Measurements from ENCODE around the gene NFIA.

The NFIA gene

DNA sequence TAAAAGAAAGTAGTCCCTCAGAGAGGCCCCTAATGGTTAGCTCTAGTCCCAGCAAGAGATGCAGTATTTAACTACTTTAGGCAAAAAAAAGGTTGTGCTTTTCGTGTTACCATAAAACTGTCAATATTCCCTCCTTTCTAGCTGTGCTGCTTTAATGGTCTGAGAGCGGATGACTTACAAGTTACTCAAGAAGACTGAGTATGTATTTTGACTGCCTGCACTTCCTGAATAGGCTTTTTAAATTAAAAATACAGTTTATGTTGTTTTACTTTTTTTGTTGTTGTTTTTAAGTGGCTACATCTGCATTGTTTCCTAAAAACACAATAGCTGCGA, 152.2 kb downstream of the NFIA start:
- H3K27me3 Mint-ChIP-seq, result peaks cover 4% of the 10 kb centered on the region
- no peak overlapping the region for H3K4me3 Mint-ChIP-seq
- H3K27ac Mint-ChIP-seq, result no peak overlapping the region
- no peak for DNase-seq
- no peaks in the 10 kb centered on the region for H3K4me1 Mint-ChIP-seq (ENCODE audit: low read depth)
- no peaks in the 10 kb centered on the region for H3K36me3 Mint-ChIP-seq (ENCODE audit: low read depth)
- H3K9me3 Mint-ChIP-seq, result no peaks in the 10 kb centered on the region

DNA sequence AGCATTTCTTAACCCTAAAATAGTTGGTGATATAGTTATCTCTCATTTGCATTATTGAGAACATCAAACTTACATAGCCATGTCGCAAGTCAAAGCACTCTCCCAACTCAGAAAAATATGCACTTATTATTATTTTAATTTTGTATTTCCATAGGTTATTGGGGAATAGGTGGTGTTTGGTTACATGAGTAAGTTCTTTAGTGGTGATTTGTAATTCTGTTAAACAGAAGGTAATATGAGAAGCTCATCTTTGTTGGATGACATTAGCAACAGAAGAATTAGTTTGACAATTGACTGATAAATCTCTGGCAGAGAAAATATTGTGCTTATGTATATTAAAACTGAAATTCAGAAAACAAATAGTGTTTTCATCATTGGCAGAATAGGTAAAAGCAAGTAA, 154.8 kb downstream of the NFIA start:
- Mint-ChIP-seq H3K9me3 (no peaks in the 10 kb centered on the region), H3K4me1 (ENCODE audit: low read depth) (peaks cover 3% of the 10 kb centered on the region), H3K4me3 (no peak overlapping the region), H3K27ac (no peak overlapping the region), H3K36me3 (ENCODE audit: low read depth) (no peaks in the 10 kb centered on the region), H3K27me3 (peaks cover 4% of the 10 kb centered on the region)
- DNase-seq, result no peak

DNA sequence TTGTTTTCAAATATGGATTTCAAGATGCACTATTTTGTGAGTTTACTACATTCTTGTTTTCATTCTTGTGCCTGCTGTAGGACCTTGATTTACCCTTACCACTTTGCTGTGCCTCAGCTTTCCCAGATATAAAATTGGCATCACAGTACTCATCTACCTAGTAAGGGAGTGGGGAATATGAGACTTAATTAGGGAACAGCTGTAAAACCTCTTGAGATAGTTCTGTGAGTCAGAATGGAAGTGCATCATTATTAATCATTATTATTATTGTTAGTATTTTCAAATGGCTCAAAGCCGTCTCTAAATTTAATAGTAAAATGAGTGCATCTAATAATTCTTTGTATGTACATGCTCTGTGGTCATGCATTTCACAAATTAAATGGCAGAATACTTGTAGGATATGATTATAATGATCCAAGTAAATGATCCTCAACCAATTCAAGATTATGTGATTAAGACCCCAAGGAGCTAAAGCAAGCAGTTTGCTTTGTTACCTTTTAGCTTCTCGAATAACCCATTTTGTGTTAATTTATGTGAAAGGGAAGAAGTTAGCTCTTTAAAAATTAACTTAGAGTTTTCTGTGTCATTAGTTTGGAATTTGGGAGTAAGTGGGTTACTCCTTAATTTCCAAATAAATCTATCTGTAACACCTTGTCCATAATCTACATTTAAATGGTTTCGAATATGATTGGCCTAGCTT, 155.4 kb downstream of the NFIA start:
- DNase-seq, result no peak
- Mint-ChIP-seq H3K4me3 (no peak overlapping the region), H3K27me3 (peaks cover 4% of the 10 kb centered on the region), H3K27ac (no peak overlapping the region), H3K4me1 (ENCODE audit: low read depth) (peaks cover 3% of the 10 kb centered on the region), H3K9me3 (no peaks in the 10 kb centered on the region), H3K36me3 (ENCODE audit: low read depth) (no peaks in the 10 kb centered on the region)

DNA sequence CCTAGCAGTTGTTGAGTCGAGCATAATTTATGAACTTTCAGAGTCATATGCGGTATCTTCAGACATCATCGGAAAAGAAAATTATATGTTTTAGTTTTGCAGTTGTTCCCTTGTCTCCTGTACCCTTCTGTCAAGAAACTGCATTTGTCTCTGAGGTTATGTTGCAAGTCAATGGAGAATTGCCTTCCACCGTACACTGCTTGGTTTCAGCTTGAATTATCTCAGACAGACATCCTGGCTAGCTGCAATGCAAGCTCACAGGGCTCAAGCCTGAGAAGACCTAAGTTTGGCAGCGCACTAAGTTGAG, 156.0 kb downstream of the NFIA start:
- H3K4me1 Mint-ChIP-seq (ENCODE audit: low read depth), result peaks cover 3% of the 10 kb centered on the region
- no peak for DNase-seq
- H3K27me3 Mint-ChIP-seq, result peaks cover 4% of the 10 kb centered on the region
- H3K9me3 Mint-ChIP-seq, result no peaks in the 10 kb centered on the region
- no peaks in the 10 kb centered on the region for H3K36me3 Mint-ChIP-seq (ENCODE audit: low read depth)
- H3K4me3 Mint-ChIP-seq, result no peak overlapping the region
- H3K27ac Mint-ChIP-seq, result no peak overlapping the region

DNA sequence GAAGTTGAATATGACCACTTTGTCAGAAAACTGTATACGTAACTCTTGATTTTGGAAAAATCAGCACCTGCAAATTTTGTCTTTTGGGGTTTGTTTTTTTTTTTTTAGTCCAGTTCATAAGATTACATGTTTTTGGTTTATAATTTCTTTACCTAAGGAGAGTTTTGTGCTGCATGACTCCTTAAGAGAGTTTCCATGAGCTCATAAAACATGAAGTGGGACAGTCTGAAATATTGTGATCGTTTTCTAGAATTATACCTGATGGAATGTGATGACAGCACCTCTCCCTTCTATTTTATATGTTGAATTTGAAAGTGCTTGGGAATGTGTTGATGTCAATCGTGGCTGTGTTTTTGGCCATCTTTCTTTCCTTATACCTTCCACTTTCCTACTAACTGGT, 158.5 kb downstream of the NFIA start:
- Mint-ChIP-seq H3K4me1 (ENCODE audit: low read depth) (peaks cover 7% of the 10 kb centered on the region), H3K27me3 (no peaks in the 10 kb centered on the region), H3K9me3 (no peaks in the 10 kb centered on the region), H3K4me3 (no peak overlapping the region), H3K36me3 (ENCODE audit: low read depth) (no peaks in the 10 kb centered on the region), H3K27ac (no peak overlapping the region)
- DNase-seq, result no peak

DNA sequence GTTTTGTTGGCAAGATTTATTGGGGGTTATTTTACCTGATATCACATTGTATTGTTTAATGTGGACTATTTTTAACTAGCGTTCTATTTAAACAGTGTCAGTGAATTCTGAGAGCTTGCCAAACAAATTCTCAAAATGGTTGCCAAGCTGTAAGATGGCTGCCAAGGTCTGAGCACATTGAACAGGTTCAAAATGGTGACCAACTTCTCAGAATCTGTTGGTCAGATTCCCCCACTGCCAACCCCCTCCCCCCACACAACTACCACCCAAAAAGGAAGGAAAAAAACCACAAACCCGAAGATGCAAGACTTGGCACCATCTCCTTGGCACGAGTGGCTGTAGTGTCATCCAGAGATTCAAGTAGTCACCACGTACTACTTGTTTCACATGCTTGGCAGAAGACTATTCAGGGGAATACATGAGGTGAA, 159.1 kb downstream of the NFIA start:
- Mint-ChIP-seq H3K9me3 (no peaks in the 10 kb centered on the region), H3K27me3 (no peaks in the 10 kb centered on the region), H3K4me3 (no peak overlapping the region), H3K4me1 (ENCODE audit: low read depth) (peaks cover 7% of the 10 kb centered on the region), H3K27ac (no peak overlapping the region), H3K36me3 (ENCODE audit: low read depth) (no peaks in the 10 kb centered on the region)
- no peak for DNase-seq

DNA sequence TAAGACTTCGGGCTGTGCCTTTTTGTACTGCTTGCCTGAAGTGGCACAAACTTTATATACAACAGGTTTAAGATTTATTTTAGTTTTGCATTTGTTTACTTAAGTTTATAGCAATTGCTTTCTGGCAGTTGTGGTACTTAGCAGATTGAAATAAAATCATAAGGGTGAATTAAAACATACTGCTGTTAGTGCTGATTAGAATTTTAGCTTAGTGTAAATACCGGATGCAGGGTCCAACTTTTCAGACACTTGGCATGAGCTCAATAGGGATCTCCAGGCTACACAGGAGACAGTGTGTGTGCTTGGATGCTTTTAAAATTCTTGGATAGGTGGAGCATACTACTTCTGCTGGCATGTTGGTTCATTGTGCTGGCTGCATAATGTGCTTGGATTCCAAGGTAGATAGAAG, 159.6 kb downstream of the NFIA start:
- Mint-ChIP-seq H3K4me1 (ENCODE audit: low read depth) (peaks cover 7% of the 10 kb centered on the region), H3K9me3 (no peaks in the 10 kb centered on the region), H3K27ac (no peak overlapping the region), H3K36me3 (ENCODE audit: low read depth) (no peaks in the 10 kb centered on the region), H3K27me3 (no peaks in the 10 kb centered on the region), H3K4me3 (no peak overlapping the region)
- no peak for DNase-seq

DNA sequence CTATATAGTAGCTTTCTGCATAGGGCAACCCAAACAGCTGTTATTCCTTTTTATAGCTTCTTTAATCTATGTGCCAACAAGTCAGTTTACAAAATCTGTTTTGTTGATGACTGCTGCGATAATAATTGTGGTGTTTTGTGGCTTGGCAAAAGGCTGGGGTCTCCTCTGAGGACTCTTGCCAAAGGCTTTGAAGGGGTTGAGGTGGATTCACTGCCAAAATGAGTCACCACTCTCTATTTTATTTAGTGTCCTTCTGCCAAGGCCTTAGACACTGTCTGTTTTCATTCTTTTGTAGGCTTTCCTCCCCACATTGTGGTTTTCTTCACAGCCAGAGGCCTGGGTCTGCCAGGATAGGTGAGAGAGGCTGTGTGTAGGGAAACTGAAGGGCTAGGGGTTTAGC, 161.8 kb downstream of the NFIA start:
- Mint-ChIP-seq H3K36me3 (ENCODE audit: low read depth) (no peaks in the 10 kb centered on the region), H3K27me3 (no peaks in the 10 kb centered on the region), H3K4me1 (ENCODE audit: low read depth) (peaks cover 7% of the 10 kb centered on the region), H3K27ac (no peak overlapping the region), H3K4me3 (no peak overlapping the region), H3K9me3 (no peaks in the 10 kb centered on the region)
- no peak for DNase-seq

DNA sequence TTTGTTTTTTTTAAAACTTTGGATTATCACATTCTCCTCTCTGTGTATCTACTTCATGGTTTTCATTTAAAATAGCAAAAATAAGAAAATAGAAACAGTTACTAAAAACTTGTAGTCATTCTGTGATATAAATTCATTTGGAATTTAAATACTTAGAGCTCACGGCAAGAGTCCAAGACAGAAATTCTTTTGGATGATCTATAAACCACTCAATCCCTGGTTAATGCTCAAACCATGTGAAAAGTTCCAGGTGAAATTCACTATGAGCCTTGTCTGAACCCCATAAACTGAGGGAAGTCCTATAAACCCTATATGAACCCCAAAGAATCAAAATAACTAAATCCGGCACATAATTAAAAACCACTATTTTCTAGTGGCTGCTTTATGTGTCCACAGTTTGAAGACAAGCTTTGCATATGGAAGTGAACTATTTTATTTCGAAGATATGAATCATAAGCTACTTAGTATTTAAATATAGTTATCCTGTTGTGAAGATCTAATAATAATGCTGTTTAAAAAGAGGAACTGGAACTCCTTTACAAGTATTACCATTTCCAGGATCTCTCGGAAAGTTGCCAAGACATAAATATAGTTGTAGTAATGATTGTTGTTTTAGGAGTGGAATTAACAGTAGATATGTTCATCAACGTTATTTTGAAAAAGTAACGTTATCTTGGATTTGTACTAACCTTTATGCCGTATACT, 163.5 kb downstream of the NFIA start:
- no peak overlapping the region for H3K4me3 Mint-ChIP-seq
- peaks cover 7% of the 10 kb centered on the region for H3K4me1 Mint-ChIP-seq (ENCODE audit: low read depth)
- H3K36me3 Mint-ChIP-seq (ENCODE audit: low read depth), result no peaks in the 10 kb centered on the region
- H3K27ac Mint-ChIP-seq, result no peak overlapping the region
- H3K9me3 Mint-ChIP-seq, result no peaks in the 10 kb centered on the region
- no peaks in the 10 kb centered on the region for H3K27me3 Mint-ChIP-seq
- DNase-seq, result no peak

DNA sequence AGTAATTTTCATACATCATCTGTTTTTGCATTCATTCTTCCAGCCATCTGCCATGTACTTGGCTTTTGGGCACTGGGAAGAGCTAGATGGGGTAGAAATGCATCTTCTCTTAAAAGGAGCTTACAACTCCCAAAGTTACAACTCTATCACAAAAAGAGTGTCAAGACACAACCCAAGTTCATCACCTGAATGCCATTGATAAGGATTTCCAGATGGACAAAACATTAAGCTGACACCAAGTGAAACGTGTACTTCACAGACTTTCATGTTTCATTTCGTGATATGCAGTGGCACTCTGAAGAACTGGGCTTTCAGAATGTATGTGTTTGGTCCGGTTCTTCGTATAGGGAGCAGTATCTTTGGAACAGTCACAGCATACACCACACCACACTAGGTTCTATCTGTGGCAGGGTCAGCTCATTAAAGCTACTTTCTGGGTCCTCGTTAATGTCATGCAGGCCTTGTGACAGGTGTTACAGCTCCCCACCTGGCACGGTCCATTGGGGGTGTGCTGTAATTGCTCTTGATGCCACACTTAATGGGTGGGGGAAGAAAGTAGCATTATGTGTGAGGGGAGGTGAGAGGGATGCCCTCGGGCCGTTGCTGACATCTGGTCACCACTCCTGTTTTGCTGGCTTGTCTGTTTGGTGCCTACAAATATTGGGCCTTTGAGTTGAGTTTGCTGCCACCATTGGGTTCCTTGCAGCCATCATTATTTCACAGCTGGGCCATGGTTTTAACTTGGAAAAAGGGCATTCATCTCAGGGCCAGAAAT, 164.9 kb downstream of the NFIA start:
- H3K36me3 Mint-ChIP-seq (ENCODE audit: low read depth), result no peaks in the 10 kb centered on the region
- no peak overlapping the region for H3K27ac Mint-ChIP-seq
- H3K9me3 Mint-ChIP-seq, result no peaks in the 10 kb centered on the region
- no peak for DNase-seq
- peaks cover 4% of the 10 kb centered on the region for H3K4me1 Mint-ChIP-seq (ENCODE audit: low read depth)
- H3K4me3 Mint-ChIP-seq, result no peak overlapping the region
- H3K27me3 Mint-ChIP-seq, result no peaks in the 10 kb centered on the region

DNA sequence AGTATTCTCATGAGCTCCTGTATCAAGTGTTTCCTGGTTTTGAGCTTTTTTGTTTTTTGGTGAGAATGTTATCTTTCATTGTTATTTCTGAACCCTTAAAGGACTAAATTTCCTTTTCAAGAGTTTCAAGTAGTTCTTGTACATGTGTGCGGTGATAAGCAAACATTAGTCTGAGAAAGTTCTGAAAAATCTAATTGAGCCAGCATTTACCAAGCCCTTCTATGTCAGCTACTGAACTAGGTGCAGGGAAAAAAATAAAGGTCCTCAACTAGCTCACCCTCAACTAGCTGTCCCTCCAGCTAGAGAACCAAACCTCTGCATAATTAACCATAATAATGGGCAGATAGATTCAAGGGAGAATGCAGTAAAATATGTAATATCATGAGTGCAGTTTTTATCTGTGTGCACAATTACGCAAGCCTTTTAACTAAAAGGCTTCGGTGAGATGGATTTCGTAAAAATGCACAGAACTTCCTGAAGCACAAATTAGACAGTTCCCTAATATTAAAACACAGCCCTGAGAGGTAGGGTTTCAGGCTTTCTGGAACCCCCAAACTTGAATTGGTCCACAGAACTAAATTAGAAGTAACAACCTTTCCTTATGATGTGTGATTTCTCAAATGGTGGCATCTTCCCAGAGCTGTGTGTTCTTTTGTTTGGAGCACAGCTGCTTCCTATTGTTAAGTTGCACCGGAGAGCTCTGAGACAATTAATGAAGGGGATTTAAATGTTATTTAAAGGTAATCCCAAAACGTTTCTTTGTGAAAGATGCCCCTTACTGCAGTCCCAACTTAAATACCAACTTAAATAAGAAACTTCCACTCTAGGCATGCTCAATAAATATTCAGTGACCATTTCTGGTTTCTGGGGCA, 165.8 kb downstream of the NFIA start:
- no peak for DNase-seq
- Mint-ChIP-seq H3K27ac (no peak overlapping the region), H3K9me3 (no peaks in the 10 kb centered on the region), H3K27me3 (no peaks in the 10 kb centered on the region), H3K4me1 (ENCODE audit: low read depth) (peaks cover 4% of the 10 kb centered on the region), H3K4me3 (no peak overlapping the region), H3K36me3 (ENCODE audit: low read depth) (no peaks in the 10 kb centered on the region)

DNA sequence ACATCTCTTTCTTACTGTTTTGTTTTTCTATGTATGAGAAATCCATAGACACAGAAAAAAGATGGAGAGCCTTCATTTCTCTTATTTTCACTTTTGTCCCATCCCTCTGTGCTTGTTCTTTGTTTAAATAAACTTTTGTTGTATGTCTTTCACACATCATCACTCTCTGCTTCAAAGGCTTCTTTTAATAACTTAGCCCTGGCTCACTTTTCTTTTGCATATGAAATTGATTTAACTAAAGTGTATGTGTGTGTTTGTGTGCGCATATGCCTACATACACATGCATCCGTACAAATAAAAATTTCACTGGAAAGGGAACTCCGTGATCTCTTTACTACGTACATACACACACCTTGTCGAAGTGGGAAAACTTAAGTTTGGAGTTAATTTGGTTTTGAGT, 168.6 kb downstream of the NFIA start:
- H3K27ac Mint-ChIP-seq, result no peak overlapping the region
- no peaks in the 10 kb centered on the region for H3K36me3 Mint-ChIP-seq (ENCODE audit: low read depth)
- H3K4me1 Mint-ChIP-seq (ENCODE audit: low read depth), result peaks cover 24% of the 10 kb centered on the region
- peaks cover 12% of the 10 kb centered on the region for H3K27me3 Mint-ChIP-seq
- no peak for DNase-seq
- no peaks in the 10 kb centered on the region for H3K9me3 Mint-ChIP-seq
- no peak overlapping the region for H3K4me3 Mint-ChIP-seq

DNA sequence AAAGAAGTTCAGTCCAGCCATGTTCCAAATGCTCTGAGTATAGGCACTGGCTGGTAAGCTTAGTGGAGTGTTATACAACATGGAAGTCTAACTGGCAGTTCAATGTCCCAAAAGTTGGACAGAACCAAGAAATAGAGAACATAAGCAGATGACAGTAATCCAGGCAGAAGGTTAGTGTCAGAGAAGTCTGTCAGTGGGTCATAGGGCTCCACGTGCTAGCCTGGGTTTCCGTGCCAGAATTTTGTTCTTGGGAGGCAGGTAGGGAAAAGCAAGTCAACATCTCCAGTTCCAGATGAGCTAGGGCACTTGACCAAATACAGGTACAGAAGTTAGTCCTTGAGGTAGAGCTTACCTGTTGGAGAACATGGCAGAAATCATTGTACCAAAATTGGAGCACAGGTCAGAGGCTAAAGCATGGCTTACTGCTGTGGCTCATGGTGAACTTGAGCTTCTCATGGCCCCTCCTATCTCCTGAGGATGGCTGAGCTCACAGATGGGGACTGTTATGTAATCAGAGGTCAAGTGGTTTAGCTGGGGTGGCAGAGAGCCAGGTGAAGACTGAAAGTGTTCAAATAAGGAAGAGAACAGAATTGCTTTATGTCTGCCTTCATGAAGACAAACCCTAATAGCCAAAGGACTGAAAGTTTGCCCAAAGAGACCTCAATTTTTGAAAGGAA, 170.8 kb downstream of the NFIA start:
- H3K9me3 Mint-ChIP-seq, result no peaks in the 10 kb centered on the region
- no peak overlapping the region for H3K4me3 Mint-ChIP-seq
- H3K36me3 Mint-ChIP-seq (ENCODE audit: low read depth), result no peaks in the 10 kb centered on the region
- peaks cover 15% of the 10 kb centered on the region for H3K27me3 Mint-ChIP-seq
- H3K27ac Mint-ChIP-seq, result no peak overlapping the region
- peaks cover 24% of the 10 kb centered on the region for H3K4me1 Mint-ChIP-seq (ENCODE audit: low read depth)
- DNase-seq, result no peak
